A549 (cell line): ENCODE measurements around the gene ZNRF4.

ENCODE experiments used
- CEBPB ChIP-seq, 2 experiments: fragments of >200 bp in 1 of 2; sonication (Bioruptor Twin) in 1 of 2; formaldehyde crosslinking in 1 of 2; IDR thresholded peaks; 2 replicates each; pipeline ENCODE4 v1.6.1; 2012 to 2016
- EP300 ChIP-seq, 2 experiments: fragments of >200 bp; sonication (Bioruptor Twin); formaldehyde crosslinking; IDR thresholded peaks; 2 replicates in 1 of 2; 3 replicates in 1 of 2; pipeline ENCODE4 v1.6.1; 2016 to 2017
- PBX3 ChIP-seq: IDR thresholded peaks from 2 replicates; pipeline ENCODE4 v1.6.1; 2012
- POLR2A ChIP-seq: IDR thresholded peaks from 2 replicates; pipeline ENCODE4 v1.6.1; 2012; ENCODE audit warnings: mild to moderate bottlenecking, low read length
- TF ChIP-seq, protein P1 (sequence below): fragments of >200 bp; sonication (Bioruptor Twin); formaldehyde crosslinking; IDR thresholded peaks from 3 replicates; pipeline ENCODE4 v1.6.1; 2016

DNA sequence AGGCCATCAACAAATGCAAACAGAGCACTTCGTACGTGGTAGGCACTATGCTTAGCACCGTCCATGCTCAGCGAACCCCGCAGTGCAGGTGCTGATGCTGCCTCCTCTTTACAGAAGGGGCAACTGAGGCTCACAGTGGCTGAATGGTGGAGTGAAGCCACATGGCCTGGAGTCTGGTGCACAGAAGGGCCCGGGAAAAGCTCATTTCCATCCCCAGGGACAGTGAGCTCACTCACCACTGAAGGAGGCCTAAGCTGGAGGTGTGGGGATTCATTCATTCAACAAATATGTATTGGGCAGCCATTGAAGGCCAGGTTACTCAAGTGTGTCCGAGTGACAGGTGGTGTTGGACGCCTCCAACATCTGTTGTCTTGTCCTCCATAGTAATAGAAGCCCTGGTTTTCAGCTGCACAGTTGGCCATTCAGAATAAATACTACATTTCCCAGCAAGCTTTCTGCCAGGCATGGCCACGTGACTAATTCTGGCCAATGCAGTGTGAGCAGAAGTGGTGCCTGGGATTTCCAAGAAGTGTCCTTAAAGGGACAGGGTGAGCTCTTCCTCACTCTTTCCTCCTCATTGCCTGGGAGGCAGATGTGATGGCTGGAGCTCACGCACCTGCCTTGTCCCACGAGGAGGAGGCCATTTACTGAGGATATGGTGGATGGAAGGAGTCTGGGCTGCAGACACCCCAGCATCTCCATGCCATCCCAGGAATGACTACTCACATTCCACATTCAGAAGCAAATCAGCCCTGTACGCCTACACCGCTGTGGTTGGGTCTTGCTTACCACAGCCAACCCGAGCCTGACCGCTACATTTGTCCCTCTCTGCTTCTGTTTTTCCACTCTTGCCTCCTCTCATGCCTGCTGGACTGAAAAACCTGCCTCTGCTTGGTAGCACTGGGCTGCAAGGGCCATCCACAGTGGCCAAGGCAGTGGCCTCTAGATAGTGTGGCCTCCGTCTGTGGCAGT, 2.3 kb upstream of the ZNRF4 start:
- TF ChIP-seq PBX3 (no peak), CEBPB (IDR thresholded peaks at IDR 0.05) (no peak), POLR2A (no peak), EP300 (IDR thresholded peaks at IDR 0.05) (no peak)
- TF ChIP-seq, protein P1, sequence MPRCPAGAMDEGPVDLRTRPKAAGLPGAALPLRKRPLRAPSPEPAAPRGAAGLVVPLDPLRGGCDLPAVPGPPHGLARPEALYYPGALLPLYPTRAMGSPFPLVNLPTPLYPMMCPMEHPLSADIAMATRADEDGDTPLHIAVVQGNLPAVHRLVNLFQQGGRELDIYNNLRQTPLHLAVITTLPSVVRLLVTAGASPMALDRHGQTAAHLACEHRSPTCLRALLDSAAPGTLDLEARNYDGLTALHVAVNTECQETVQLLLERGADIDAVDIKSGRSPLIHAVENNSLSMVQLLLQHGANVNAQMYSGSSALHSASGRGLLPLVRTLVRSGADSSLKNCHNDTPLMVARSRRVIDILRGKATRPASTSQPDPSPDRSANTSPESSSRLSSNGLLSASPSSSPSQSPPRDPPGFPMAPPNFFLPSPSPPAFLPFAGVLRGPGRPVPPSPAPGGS: no peak
